ENCODE measurements around the gene PRKAR1B. TPM values are rescaled to one million over a fixed set of nuclear protein-coding genes. Genes with fewer than 3 reads are reported as not detected.

PRKAR1B gene
- total and polyA plus RNA-seq, 10 donors = 9.9 to 39.5 (median 23.5) TPM

DNA sequence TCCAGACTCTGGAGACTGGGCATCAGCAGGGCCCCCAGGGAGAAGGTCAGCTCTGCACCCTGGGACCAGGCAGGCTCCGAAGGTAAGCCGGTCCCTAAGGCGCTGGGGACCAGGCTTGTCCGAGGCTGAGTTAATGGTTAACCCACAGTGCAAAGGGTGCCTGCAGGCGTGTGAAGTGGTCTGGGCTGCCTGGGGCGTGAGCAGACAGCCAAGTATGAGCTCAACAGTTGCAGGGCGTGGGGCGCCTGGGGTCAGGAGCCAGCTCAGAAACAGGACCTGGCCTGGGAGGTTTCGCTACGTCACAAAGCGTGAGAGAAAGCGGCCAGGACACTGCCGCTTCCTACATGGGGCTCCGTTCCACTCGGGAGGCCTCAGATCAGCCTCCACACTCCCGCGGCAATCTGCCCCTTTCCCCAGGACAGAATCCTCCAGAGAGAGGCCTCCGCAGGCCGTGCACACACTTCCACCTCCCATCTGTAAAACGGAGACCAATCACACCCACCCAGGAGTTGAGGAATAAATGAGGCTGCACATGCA lies 223.4 kb downstream of the PRKAR1B start:
- Histone ChIP-seq H3K27ac (no peak overlapping the region), H3K27me3 (replicated peaks in 1 of 7) (no peaks in the 10 kb centered on the region), H3K4me1 (no peaks in the 10 kb centered on the region), H3K4me3 (no peak overlapping the region), H3K9me3 (no peaks in the 10 kb centered on the region), H3K36me3 (peaks cover 0 to 95% (median 11%) of the 10 kb centered on the region in 6 donors)
- peak; percentile 66 for DNase-seq
- intact Hi-C loops (cut with DNase I; ENCODE audit: low total_unique reads) = no loop called here
- WGBS, 5 donors = 80 to 92% (median 89%) methylated on average over 18 to 20 of the region's 20 CpGs
- TF ChIP-seq POLR2AphosphoS5 (IDR thresholded peaks at IDR 0.05) = no peak
- TF ChIP-seq POLR2A (IDR thresholded peaks at IDR 0.05) = no peak
- TF ChIP-seq, protein P1, sequence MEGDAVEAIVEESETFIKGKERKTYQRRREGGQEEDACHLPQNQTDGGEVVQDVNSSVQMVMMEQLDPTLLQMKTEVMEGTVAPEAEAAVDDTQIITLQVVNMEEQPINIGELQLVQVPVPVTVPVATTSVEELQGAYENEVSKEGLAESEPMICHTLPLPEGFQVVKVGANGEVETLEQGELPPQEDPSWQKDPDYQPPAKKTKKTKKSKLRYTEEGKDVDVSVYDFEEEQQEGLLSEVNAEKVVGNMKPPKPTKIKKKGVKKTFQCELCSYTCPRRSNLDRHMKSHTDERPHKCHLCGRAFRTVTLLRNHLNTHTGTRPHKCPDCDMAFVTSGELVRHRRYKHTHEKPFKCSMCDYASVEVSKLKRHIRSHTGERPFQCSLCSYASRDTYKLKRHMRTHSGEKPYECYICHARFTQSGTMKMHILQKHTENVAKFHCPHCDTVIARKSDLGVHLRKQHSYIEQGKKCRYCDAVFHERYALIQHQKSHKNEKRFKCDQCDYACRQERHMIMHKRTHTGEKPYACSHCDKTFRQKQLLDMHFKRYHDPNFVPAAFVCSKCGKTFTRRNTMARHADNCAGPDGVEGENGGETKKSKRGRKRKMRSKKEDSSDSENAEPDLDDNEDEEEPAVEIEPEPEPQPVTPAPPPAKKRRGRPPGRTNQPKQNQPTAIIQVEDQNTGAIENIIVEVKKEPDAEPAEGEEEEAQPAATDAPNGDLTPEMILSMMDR (IDR thresholded peaks at IDR 0.05 in 8 of 11, conservative IDR thresholded peaks at IDR 0.05 in 3 of 11) = no peak

DNA sequence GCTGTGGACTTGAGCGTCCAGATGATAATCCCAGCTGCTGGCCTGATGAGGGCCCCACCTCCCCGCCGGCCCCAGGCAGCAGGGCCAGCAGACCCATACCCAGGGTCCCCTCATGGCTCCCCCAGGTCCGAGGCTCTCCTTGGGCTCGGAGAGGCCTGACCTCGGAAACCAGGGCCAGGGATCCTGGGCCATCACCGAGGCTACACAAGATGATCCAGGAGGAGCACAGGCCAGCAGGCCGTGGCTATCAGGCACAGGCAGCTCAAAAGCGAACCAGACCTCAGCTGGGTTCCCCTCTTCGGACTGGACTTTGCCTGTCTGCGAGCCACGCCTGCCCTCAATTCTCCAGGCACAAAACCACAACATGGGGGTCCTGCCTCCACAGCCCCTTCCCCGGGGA lies 224.8 kb downstream of the PRKAR1B start:
- no peak overlapping the region for H3K27ac ChIP-seq
- no peaks in the 10 kb centered on the region for H3K4me1 ChIP-seq
- H3K9me3 ChIP-seq = no peaks in the 10 kb centered on the region
- H3K36me3 ChIP-seq = peaks cover 0 to 92% (median 12%) of the 10 kb centered on the region in 6 donors
- intact Hi-C loops (cut with DNase I; ENCODE audit: low total_unique reads) = no loop called here
- peak; percentile 55 for DNase-seq
- H3K4me3 ChIP-seq = no peak overlapping the region
- TF ChIP-seq POLR2A (IDR thresholded peaks at IDR 0.05) (no peak), POLR2AphosphoS5 (IDR thresholded peaks at IDR 0.05) (no peak)
- TF ChIP-seq, protein P1 (IDR thresholded peaks at IDR 0.05 in 8 of 11, conservative IDR thresholded peaks at IDR 0.05 in 3 of 11) = no peak
- WGBS, 5 donors = 83 to 95% (median 88%) methylated on average over 4 to 13 of the region's 13 CpGs
- H3K27me3 ChIP-seq (replicated peaks in 1 of 7) = no peaks in the 10 kb centered on the region

DNA sequence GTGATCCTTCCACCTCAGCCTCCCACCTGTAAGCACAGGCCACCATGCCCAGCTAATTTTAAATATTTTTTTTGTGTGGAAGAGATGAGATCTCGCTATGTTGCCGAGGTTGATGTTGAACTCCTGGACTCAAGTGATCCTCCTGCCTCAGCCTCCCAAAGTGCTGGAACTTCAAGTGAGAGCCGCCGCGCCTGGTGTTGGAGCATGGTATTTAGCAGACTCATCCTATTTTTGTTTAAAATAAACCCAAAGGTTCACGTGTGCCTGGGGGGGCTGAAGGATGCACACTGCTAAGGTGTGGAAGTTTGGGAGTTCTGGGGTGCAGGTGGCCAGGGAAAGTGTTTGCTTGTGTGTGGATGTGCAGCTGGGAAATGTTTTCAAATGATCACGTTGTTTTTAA lies 225.6 kb downstream of the PRKAR1B start:
- H3K36me3 ChIP-seq = peaks cover 0 to 92% (median 16%) of the 10 kb centered on the region in 6 donors

More for the DNA sequence above, 225.6 kb downstream of the PRKAR1B start:
- no peak overlapping the region for H3K4me3 ChIP-seq
- H3K9me3 ChIP-seq = no peaks in the 10 kb centered on the region
- DNase-seq = peak; percentile 38
- TF ChIP-seq POLR2AphosphoS5 (IDR thresholded peaks at IDR 0.05) (no peak), POLR2A (IDR thresholded peaks at IDR 0.05) (no peak)
- TF ChIP-seq, protein P1 (IDR thresholded peaks at IDR 0.05 in 8 of 11, conservative IDR thresholded peaks at IDR 0.05 in 3 of 11) = no peak
- intact Hi-C loops (cut with DNase I; ENCODE audit: low total_unique reads) = no loop called here
- 85 to 95% (median 92%) methylated on average over 7 of the region's 7 CpGs for whole genome bisulfite sequencing, 5 donors
- no peak overlapping the region for H3K27ac ChIP-seq
- H3K4me1 ChIP-seq = no peaks in the 10 kb centered on the region
- H3K27me3 ChIP-seq (replicated peaks in 1 of 7) = no peaks in the 10 kb centered on the region
